ENCODE measurements around the gene DCUN1D2.

- TF ChIP-seq, protein P1, sequence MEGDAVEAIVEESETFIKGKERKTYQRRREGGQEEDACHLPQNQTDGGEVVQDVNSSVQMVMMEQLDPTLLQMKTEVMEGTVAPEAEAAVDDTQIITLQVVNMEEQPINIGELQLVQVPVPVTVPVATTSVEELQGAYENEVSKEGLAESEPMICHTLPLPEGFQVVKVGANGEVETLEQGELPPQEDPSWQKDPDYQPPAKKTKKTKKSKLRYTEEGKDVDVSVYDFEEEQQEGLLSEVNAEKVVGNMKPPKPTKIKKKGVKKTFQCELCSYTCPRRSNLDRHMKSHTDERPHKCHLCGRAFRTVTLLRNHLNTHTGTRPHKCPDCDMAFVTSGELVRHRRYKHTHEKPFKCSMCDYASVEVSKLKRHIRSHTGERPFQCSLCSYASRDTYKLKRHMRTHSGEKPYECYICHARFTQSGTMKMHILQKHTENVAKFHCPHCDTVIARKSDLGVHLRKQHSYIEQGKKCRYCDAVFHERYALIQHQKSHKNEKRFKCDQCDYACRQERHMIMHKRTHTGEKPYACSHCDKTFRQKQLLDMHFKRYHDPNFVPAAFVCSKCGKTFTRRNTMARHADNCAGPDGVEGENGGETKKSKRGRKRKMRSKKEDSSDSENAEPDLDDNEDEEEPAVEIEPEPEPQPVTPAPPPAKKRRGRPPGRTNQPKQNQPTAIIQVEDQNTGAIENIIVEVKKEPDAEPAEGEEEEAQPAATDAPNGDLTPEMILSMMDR (IDR thresholded peaks at IDR 0.05) = no peak
- TF ChIP-seq POLR2A (IDR thresholded peaks at IDR 0.05) (no peak), EP300 (IDR thresholded peaks at IDR 0.05) (no peak)
These were observed 47.6 kb upstream of the DCUN1D2 start for GRCh38 chr13:113537909-113538688.
